ENCODE results near the gene ZNF77.
"Not testable (repeated sequence)": the region's sequence is repeated elsewhere in the genome, so short reads cannot be mapped to it uniquely, and the experiment has no call there.

ZNF77 gene

DNA sequence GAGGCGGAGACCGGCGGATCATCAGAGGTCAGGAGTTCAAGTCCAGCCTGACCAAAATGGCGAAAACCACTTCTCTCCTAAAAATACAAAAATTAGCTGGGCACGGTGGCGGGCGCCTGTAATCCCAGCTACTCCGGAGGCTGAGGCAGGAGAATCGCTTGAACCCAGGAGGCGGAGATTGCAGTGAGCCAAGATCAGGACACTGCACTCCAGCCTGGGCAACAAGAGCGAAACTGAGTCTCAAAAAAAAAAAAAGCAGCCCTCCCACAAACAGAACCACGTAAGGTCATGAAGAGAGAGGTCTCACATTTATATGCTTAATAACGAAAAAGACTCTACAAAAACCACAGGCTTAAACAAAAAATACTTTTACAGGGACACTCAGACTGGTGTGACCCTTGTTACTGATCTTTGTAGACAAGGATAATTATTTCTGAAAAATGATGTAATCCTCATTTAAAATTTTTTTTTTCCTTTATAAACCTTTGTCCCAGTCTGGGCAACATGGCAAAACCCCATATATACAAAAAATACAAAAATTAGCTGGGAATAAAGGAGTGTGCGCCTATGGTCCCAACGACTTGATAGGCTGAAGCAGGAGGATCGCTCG lies 909 bp upstream of the ZNF77 start:
- Histone ChIP-seq H3K4me1 (ENCODE audit: insufficient read depth, low read length) (no peaks in the 10 kb centered on the region), H3K9me3 (ENCODE audit: insufficient read depth, low read depth, low read length) (no peaks in the 10 kb centered on the region), H3K27me3 (ENCODE audit: insufficient read depth, low read length) (no peaks in the 10 kb centered on the region), H3K4me3 (ENCODE audit: low read length) (peak overlapping the region; percentile 66), H3K36me3 (ENCODE audit: insufficient read depth, low read length) (no peaks in the 10 kb centered on the region), H3K27ac (ENCODE audit: low read depth, low read length) (0 out of 2 replicates have a peak overlapping the region, but pooled peaks have one; percentile 72), H3K9ac (ENCODE audit: low read depth, low read length) (no peak overlapping the region)
- 67% methylated on average over 17 of the region's 17 CpGs for WGBS

DNA sequence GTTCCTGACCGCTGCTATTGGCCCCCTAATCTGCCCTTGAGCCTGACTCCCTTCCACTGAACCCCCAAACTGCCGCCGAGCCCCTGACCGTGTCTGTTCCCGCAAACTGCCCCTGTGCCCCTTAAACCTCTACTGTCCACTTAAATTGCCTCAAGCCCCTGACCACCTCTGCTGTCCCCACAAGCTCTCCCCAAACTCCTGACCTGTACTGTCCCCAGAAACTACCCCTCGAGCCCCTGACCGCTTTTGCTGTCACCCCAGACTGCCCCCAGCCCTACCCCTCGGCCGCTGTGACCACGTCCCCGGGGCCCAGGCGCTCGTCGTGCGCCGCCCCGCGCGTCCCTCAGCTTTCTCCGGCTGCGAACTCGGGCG lies 382 bp downstream of the ZNF77 start:
- H3K9ac ChIP-seq (ENCODE audit: low read depth, low read length): peak overlapping the region; percentile 52
- H3K4me3 ChIP-seq (ENCODE audit: low read length): peak overlapping the region; percentile 66
- no peaks in the 10 kb centered on the region for H3K27me3 ChIP-seq (ENCODE audit: insufficient read depth, low read length)
- WGBS: 6% methylated on average over 23 of the region's 23 CpGs
- no peaks in the 10 kb centered on the region for H3K4me1 ChIP-seq (ENCODE audit: insufficient read depth, low read length)
- H3K36me3 ChIP-seq (ENCODE audit: insufficient read depth, low read length): peaks cover 3% of the 10 kb centered on the region
- H3K9me3 ChIP-seq (ENCODE audit: insufficient read depth, low read depth, low read length): no peaks in the 10 kb centered on the region
- H3K27ac ChIP-seq (ENCODE audit: low read depth, low read length): peak overlapping the region; percentile 45; the same call in 1 of the 2 replicates

- H3K4me1 ChIP-seq (ENCODE audit: insufficient read depth, low read length): no peaks in the 10 kb centered on the region
- H3K4me3 ChIP-seq (ENCODE audit: low read length): no peak overlapping the region
- H3K27me3 ChIP-seq (ENCODE audit: insufficient read depth, low read length): no peaks in the 10 kb centered on the region
- no peak overlapping the region for H3K9ac ChIP-seq (ENCODE audit: low read depth, low read length)
- H3K27ac ChIP-seq (ENCODE audit: low read depth, low read length): no peak overlapping the region
- H3K36me3 ChIP-seq (ENCODE audit: insufficient read depth, low read length): peaks cover 11% of the 10 kb centered on the region
- WGBS: 93% methylated on average over 13 of the region's 14 CpGs
- H3K9me3 ChIP-seq (ENCODE audit: insufficient read depth, low read depth, low read length): 0 out of 2 replicates have a peak, but pooled peaks cover 3% of the 10 kb centered on the region
Observed at GRCh38 chr19:2942928-2943640, 1.7 kb downstream of the ZNF77 start.

GRCh38 chr19:2935863-2936262 lies 8.9 kb downstream of the ZNF77 start:
- H3K27ac ChIP-seq (ENCODE audit: low read depth, low read length); H3K9ac ChIP-seq (ENCODE audit: low read depth, low read length); H3K4me3 ChIP-seq (ENCODE audit: low read length); H3K27me3 ChIP-seq (ENCODE audit: insufficient read depth, low read length); H3K4me1 ChIP-seq (ENCODE audit: insufficient read depth, low read length): not testable (repeated sequence)
- WGBS: 100% methylated on average over 4 of the region's 4 CpGs
- H3K36me3 ChIP-seq (ENCODE audit: insufficient read depth, low read length): peaks cover 66% of the 10 kb centered on the region
- peaks cover 57% of the 10 kb centered on the region for H3K9me3 ChIP-seq (ENCODE audit: insufficient read depth, low read depth, low read length)

DNA sequence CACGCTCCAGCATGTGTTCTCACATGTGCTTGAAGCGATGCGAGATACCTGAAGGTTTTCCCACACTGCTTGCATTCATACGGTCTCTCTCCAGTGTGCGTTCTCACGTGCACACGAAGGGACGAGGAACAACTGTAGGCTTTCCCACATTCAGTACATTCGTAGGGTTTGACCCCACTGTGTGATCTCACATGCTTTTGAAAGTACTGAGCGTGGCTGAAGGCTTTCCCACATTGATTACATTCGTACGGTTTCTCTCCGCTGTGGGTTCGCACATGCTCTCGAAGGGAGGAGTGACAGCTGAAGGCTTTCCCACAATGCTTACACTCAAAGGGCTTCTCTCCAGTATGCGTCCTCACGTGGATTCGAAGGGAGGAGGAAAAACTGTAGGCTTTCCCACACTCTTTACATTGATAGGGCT lies 11.3 kb downstream of the ZNF77 start:
- no peak overlapping the region; the same call in 1 of the 2 replicates for H3K4me3 ChIP-seq (ENCODE audit: low read length)
- H3K36me3 ChIP-seq (ENCODE audit: insufficient read depth, low read length): peaks cover 62% of the 10 kb centered on the region
- H3K27ac ChIP-seq (ENCODE audit: low read depth, low read length): no peak overlapping the region
- WGBS: 97% methylated on average over 18 of the region's 18 CpGs
- H3K4me1 ChIP-seq (ENCODE audit: insufficient read depth, low read length): no peaks in the 10 kb centered on the region
- H3K9ac ChIP-seq (ENCODE audit: low read depth, low read length): no peak overlapping the region
- peaks cover 60% of the 10 kb centered on the region for H3K9me3 ChIP-seq (ENCODE audit: insufficient read depth, low read depth, low read length)
- H3K27me3 ChIP-seq (ENCODE audit: insufficient read depth, low read length): no peaks in the 10 kb centered on the region

DNA sequence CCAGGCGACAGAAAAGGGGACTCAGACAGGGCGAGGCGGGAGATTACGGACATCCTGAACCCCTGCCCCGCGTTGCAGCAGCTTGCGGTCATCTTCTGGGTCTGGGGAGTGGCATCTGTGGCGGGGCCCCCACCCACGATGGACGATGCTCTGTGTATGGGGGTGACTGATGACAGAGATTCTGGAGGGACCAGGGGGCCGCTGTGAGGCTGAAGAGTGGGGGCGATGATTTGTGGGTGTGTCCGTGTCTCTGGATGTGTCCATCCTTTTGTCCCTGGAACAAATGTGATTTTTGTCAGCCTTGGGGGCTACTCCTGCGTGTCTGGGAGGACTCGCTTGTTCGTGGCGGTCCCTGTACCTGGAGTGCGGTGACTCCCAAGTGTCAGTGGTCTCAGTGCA lies 17.7 kb downstream of the ZNF77 start:
- H3K4me1 ChIP-seq (ENCODE audit: insufficient read depth, low read length): peaks cover 8% of the 10 kb centered on the region; the same call in 1 of the 2 replicates
- WGBS: 97% methylated on average over 18 of the region's 18 CpGs
- H3K9me3 ChIP-seq (ENCODE audit: insufficient read depth, low read depth, low read length): peaks cover 10% of the 10 kb centered on the region
- H3K36me3 ChIP-seq (ENCODE audit: insufficient read depth, low read length): peaks cover 7% of the 10 kb centered on the region; the same call in 1 of the 2 replicates
- no peaks in the 10 kb centered on the region for H3K27me3 ChIP-seq (ENCODE audit: insufficient read depth, low read length)
- H3K4me3 ChIP-seq (ENCODE audit: low read length): no peak overlapping the region
- no peak overlapping the region for H3K27ac ChIP-seq (ENCODE audit: low read depth, low read length)
- no peak overlapping the region for H3K9ac ChIP-seq (ENCODE audit: low read depth, low read length)

DNA sequence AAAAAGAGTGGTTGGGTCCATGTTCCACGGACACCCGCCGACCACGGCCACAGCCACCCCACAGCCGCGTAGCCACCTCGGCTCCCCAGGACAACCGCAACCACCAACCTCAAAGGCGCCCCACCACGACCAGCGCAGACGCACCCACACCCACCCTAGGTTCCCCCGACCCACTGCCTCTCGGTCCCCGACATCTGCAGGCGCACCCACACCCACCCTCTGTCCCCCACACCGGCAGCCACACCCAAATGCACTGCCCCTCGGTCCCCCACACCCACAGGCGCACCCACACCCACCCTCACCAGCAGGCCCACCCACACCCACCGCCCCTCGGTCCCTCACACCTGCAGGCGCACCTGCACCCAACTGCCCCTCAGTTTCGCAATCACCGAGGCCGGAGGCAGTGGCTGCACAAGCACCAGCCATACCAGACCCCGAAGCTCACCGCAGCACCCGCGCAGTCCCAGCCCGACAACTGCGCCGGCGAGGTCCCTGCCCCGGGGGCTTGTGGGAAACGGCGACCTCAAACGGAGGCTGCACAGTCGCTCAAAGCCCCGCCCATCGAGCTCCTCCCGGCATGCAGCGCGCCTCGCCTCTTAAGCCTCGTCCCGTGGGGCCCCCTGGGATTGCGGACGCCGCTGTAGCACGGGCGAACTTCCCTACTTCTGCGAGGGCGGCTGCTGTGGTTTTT lies 18.3 kb downstream of the ZNF77 start:
- peaks cover 8% of the 10 kb centered on the region; the same call in 1 of the 2 replicates for H3K4me1 ChIP-seq (ENCODE audit: insufficient read depth, low read length)
- no peak overlapping the region for H3K4me3 ChIP-seq (ENCODE audit: low read length)
- no peak overlapping the region for H3K27ac ChIP-seq (ENCODE audit: low read depth, low read length)
- H3K9me3 ChIP-seq (ENCODE audit: insufficient read depth, low read depth, low read length): peaks cover 7% of the 10 kb centered on the region
- no peaks in the 10 kb centered on the region for H3K27me3 ChIP-seq (ENCODE audit: insufficient read depth, low read length)
- peaks cover 6% of the 10 kb centered on the region; the same call in 1 of the 2 replicates for H3K36me3 ChIP-seq (ENCODE audit: insufficient read depth, low read length)
- no peak overlapping the region for H3K9ac ChIP-seq (ENCODE audit: low read depth, low read length)
- 95% methylated on average over 53 of the region's 53 CpGs for WGBS

DNA sequence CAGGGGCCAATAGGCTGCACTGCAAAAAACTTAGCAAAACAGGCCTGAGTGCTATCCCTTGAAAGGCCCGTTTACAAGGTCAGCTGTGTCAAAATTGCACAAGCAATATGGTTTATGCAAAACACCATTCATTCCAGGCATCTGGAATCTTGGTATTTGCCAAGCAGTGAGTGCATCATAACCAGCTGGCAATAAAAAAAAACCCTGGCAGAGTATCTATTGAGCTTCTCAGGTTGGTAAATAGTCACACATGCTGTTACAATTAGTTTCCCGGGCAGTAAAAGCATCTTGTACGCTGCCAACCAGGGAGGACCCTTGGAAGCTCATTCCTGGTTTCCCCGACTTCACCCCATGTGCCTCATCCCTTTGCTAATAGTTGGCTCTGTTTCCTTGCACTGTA lies 21.3 kb downstream of the ZNF77 start:
- H3K27ac ChIP-seq (ENCODE audit: low read depth, low read length): no peak overlapping the region
- WGBS: 82% methylated on average over 4 of the region's 4 CpGs

DNA sequence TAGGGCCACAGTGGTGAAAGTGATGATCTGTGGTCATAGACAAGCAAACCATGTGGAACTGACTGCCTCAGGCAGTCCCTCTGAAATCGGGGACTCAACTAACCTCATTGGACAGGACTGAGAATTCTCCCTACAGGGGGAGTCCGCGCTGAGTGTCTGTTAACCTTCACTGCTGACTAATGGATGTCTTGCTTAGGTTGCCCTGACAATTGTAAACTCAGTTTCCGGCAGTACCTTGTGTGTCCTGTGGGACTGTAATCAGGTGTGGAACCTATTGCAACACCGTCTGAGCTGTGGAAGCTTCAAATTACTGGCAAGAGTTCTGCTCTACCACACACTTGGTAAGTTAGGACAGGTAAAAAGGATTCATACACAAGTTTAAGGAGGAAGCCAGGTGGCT lies 21.8 kb downstream of the ZNF77 start:
- peaks cover 19% of the 10 kb centered on the region for H3K36me3 ChIP-seq (ENCODE audit: insufficient read depth, low read length)
- no peaks in the 10 kb centered on the region for H3K27me3 ChIP-seq (ENCODE audit: insufficient read depth, low read length)
- H3K9me3 ChIP-seq (ENCODE audit: insufficient read depth, low read depth, low read length): peaks cover 11% of the 10 kb centered on the region; the same call in 1 of the 2 replicates
- WGBS: 76% methylated on average over 5 of the region's 5 CpGs
- no peak overlapping the region for H3K4me3 ChIP-seq (ENCODE audit: low read length)
- peaks cover 8% of the 10 kb centered on the region; the same call in 1 of the 2 replicates for H3K4me1 ChIP-seq (ENCODE audit: insufficient read depth, low read length)
- H3K9ac ChIP-seq (ENCODE audit: low read depth, low read length): no peak overlapping the region
- H3K27ac ChIP-seq (ENCODE audit: low read depth, low read length): no peak overlapping the region

More for the DNA sequence above, 21.3 kb downstream of the ZNF77 start:
- Histone ChIP-seq H3K36me3 (ENCODE audit: insufficient read depth, low read length) (peaks cover 14% of the 10 kb centered on the region; the same call in 1 of the 2 replicates), H3K27me3 (ENCODE audit: insufficient read depth, low read length) (no peaks in the 10 kb centered on the region), H3K9ac (ENCODE audit: low read depth, low read length) (no peak overlapping the region), H3K9me3 (ENCODE audit: insufficient read depth, low read depth, low read length) (peaks cover 6% of the 10 kb centered on the region; the same call in 1 of the 2 replicates), H3K4me1 (ENCODE audit: insufficient read depth, low read length) (peaks cover 8% of the 10 kb centered on the region; the same call in 1 of the 2 replicates), H3K4me3 (ENCODE audit: low read length) (no peak overlapping the region)

DNA sequence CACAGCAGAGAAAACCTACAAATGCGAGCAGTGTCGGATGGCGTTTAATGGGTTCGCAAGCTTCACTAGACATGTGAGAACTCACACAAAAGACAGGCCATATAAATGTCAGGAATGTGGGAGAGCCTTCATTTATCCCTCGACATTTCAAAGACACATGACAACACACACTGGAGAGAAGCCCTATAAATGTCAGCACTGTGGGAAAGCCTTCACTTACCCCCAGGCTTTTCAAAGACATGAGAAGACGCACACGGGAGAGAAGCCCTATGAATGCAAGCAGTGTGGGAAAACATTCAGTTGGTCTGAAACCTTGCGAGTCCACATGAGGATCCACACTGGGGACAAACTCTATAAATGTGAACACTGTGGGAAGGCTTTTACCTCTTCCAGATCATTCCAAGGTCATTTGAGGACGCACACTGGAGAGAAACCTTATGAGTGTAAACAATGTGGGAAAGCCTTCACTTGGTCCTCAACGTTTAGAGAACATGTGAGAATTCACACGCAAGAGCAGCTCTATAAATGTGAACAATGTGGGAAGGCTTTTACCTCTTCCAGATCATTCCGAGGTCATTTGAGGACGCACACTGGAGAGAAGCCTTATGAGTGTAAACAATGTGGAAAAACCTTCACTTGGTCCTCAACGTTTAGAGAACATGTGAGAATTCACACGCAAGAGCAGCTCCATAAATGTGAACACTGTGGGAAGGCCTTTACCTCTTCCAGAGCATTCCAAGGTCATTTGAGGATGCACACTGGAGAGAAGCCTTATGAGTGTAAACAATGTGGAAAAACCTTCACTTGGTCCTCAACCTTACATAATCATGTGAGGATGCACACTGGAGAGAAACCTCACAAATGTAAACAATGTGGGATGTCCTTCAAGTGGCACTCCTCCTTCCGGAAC lies 27.2 kb downstream of the ZNF77 start:
- Histone ChIP-seq H3K9ac (ENCODE audit: low read depth, low read length) (no peak overlapping the region), H3K27ac (ENCODE audit: low read depth, low read length) (no peak overlapping the region), H3K36me3 (ENCODE audit: insufficient read depth, low read length) (peaks cover 47% of the 10 kb centered on the region), H3K4me3 (ENCODE audit: low read length) (no peak overlapping the region), H3K9me3 (ENCODE audit: insufficient read depth, low read depth, low read length) (peaks cover 37% of the 10 kb centered on the region), H3K4me1 (ENCODE audit: insufficient read depth, low read length) (no peaks in the 10 kb centered on the region), H3K27me3 (ENCODE audit: insufficient read depth, low read length) (no peaks in the 10 kb centered on the region)
- 97% methylated on average over 16 of the region's 16 CpGs for WGBS

All from HUES64 (cell line).